Stomach (tissue), 9 donors: ENCODE measurements around the gene PCSK4. TPM values are rescaled to one million over a fixed set of nuclear protein-coding genes. Genes with fewer than 3 reads are reported as not detected.

Experiments used
- DNase-seq, 2 donors: peaks; one replicate each; pipeline versions ENCODE4 v3.0.0 to v3.0.0-alpha.2; 2013 to 2019
- H3K27ac ChIP-seq, 5 donors: fragments of 200-600 bp in 4 of 5; sonication (generic) in 4 of 5; one replicate each; pipeline ENCODE4 v1.5.1; 2013 to 2019; ENCODE audit warnings: mild to moderate bottlenecking in 1 of 5, moderate library complexity in 1 of 5
- H3K27me3 ChIP-seq, 3 donors: fragments of 200-600 bp; sonication (generic); one replicate each; pipeline ENCODE4 v1.5.1; 2017 to 2019; ENCODE audit warnings: mixed run types in 1 of 3
- H3K36me3 ChIP-seq, 4 donors: fragments of 200-600 bp; sonication (generic); 1 replicate in 3 of 4; 2 replicates in 1 of 4; pipeline ENCODE4 v1.5.1; 2016 to 2019
- H3K4me1 ChIP-seq, 4 donors: fragments of 200-600 bp; sonication (generic); one replicate each; pipeline ENCODE4 v1.5.1; 2016 to 2019
- H3K4me3 ChIP-seq, 4 donors: fragments of 200-600 bp; sonication (generic) in 3 of 4; one replicate each; pipeline ENCODE4 v1.5.1; 2016 to 2019; ENCODE audit warnings: mild to moderate bottlenecking in 1 of 4
- H3K9me3 ChIP-seq, 4 donors: fragments of 200-600 bp; sonication (generic); one replicate each; pipeline ENCODE4 v1.5.1; 2016 to 2019
- CTCF ChIP-seq, 7 experiments: fragments of 450-650 bp in 4 of 7; fragments of 200-600 bp in 3 of 7; sonication (generic) in 3 of 7; IDR thresholded peaks; one replicate each; pipeline ENCODE4 v1.5.1; 2016 to 2019; ENCODE audit warnings: antibody characterized with exemption in 7 of 7, control low read depth in 2 of 7, mild to moderate bottlenecking in 1 of 7
- EP300 ChIP-seq: sonication (generic); formaldehyde crosslinking; IDR thresholded peaks from one replicate; pipeline ENCODE4 v1.6.1; 2017; ENCODE audit warnings: antibody characterized with exemption
- POLR2A ChIP-seq, 4 donors: fragments of 450-650 bp; IDR thresholded peaks; one replicate each; pipeline ENCODE4 v1.6.1; 2016; ENCODE audit warnings: antibody characterized with exemption in 4 of 4, control low read depth in 2 of 4, mild to moderate bottlenecking in 1 of 4, moderate library complexity in 1 of 4
- POLR2AphosphoS5 ChIP-seq, 3 donors: sonication (generic); formaldehyde crosslinking; IDR thresholded peaks; one replicate each; pipeline ENCODE4 v1.6.1; 2016; ENCODE audit warnings: antibody characterized with exemption in 3 of 3
- WGBS, 5 donors: extraction: QIAGEN DNeasy Blood & Tissue Kit in 3 of 5; methylation state at CpG; one replicate each; pipeline versions ENCODE4 v1.1.5 to v1.1.7; 2013 to 2018; 5-methylcytosine and 5-hydroxymethylcytosine counted together
- intact Hi-C: fragments of 100-400 bp; cut with DNase I; formaldehyde crosslinking; loops from one replicate; pipeline ENCODE4 v1.15.1; 2023; ENCODE audit warnings: low total_unique reads
- polyA plus RNA-seq, 3 donors: library from polyadenylated mRNA; stranded (reverse); fragments of 200-250 nt; gene quantifications; one replicate each; pipeline ENCODE4 v1.2.3, GENCODE V29; 2013
- total RNA-seq, 5 donors: library from RNA; depleted of rRNA; stranded (reverse); fragments of >200 nt; gene quantifications; one replicate each; pipeline versions ENCODE4 v1.1.0 to v1.2.3, GENCODE V29; 2014 to 2016
- donor health status: healthy with polysubstance abuse.
- donor health status: Bipolar disorder and iron deficiency.
- donor health status: healthy.

Gene PCSK4
- total and polyA plus RNA-seq, 8 donors, result 1.7 to 26.8 (median 4.1) TPM; not detected in 2

- TF ChIP-seq CTCF (IDR thresholded peaks at IDR 0.05), result no peak
- TF ChIP-seq POLR2AphosphoS5 (IDR thresholded peaks at IDR 0.05), result no peak
- TF ChIP-seq POLR2A (IDR thresholded peaks at IDR 0.05), result no peak
- no peak for TF ChIP-seq EP300
- H3K4me1 ChIP-seq, result peaks cover 18 to 61% (median 45%) of the 10 kb centered on the region in 4 donors
- no peaks in the 10 kb centered on the region for H3K36me3 ChIP-seq
- 18 to 29% (median 20%) methylated on average over 25 to 39 of the region's 39 CpGs for WGBS, 5 donors
- H3K27me3 ChIP-seq, result peaks cover 54 to 100% (median 94%) of the 10 kb centered on the region in 3 donors
- no peaks in the 10 kb centered on the region for H3K9me3 ChIP-seq
- intact Hi-C loops, result no loop called here
- peak in 1 of 2 donors; percentile 62 for DNase-seq
- no peak overlapping the region for H3K27ac ChIP-seq
- H3K4me3 ChIP-seq, result no peak overlapping the region
Observed at GRCh38 chr19:1451916-1452801, 38.0 kb downstream of the PCSK4 start.

DNA sequence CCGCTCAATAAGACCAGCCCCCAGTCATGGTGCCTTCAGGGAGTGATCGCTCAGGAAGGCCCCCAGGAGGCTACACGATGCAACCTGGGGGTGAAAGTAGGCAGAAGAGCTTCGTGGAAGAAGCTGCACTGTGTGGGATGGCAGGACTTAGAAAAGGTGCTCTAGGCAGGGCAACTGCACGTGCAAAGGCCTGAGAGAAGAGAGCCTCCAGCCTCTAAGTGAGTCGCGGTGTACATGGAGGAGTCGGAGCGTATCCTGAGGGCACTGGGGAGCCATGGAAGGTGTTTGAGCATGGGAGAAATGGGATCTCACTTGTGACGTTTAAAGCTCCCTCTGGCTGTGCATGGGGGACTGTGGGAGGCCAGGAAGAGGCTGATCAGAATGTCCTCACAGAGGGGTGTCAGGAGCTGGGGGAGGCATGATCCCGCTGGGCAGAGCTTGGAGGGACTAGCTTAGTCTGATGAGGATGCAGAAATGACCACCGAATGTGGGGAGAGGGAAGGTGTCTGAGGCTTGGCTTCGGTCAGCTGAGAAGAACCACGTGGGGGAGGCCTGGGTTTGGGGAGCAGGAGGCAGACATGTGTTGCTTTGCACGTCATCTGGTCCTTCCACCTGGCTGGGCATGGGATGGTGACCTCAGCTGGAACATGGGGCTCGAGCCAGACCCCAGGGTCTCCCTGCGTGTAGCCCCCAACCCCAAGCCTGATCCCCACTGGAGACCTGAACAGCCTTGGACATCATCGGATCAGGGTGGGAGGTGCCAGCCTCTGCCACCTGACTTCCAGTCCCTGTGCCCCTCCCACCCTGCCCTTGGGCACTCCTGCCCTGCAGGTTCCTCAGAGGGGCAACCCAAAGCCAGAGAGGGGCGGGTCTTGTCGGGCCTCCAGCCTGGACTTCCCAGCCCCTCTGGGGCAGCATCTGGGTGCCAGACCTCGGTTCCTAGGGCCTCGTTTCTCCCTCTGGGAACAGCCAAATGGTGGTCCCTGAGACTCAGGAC, 39.1 kb downstream of the PCSK4 start:
- no peaks in the 10 kb centered on the region for H3K9me3 ChIP-seq
- intact Hi-C loops, result no loop called here
- no peak for TF ChIP-seq EP300
- no peak for TF ChIP-seq CTCF (IDR thresholded peaks at IDR 0.05)
- TF ChIP-seq POLR2A (IDR thresholded peaks at IDR 0.05), result no peak
- TF ChIP-seq POLR2AphosphoS5 (IDR thresholded peaks at IDR 0.05), result no peak
- H3K36me3 ChIP-seq, result no peaks in the 10 kb centered on the region
- no peak overlapping the region for H3K4me3 ChIP-seq
- no peak for DNase-seq
- 49 to 56% (median 54%) methylated on average over 20 to 22 of the region's 22 CpGs for WGBS, 5 donors
- no peak overlapping the region for H3K27ac ChIP-seq
- peaks cover 26 to 61% (median 45%) of the 10 kb centered on the region in 4 donors for H3K4me1 ChIP-seq
- H3K27me3 ChIP-seq, result peaks cover 56 to 100% (median 94%) of the 10 kb centered on the region in 3 donors

DNA sequence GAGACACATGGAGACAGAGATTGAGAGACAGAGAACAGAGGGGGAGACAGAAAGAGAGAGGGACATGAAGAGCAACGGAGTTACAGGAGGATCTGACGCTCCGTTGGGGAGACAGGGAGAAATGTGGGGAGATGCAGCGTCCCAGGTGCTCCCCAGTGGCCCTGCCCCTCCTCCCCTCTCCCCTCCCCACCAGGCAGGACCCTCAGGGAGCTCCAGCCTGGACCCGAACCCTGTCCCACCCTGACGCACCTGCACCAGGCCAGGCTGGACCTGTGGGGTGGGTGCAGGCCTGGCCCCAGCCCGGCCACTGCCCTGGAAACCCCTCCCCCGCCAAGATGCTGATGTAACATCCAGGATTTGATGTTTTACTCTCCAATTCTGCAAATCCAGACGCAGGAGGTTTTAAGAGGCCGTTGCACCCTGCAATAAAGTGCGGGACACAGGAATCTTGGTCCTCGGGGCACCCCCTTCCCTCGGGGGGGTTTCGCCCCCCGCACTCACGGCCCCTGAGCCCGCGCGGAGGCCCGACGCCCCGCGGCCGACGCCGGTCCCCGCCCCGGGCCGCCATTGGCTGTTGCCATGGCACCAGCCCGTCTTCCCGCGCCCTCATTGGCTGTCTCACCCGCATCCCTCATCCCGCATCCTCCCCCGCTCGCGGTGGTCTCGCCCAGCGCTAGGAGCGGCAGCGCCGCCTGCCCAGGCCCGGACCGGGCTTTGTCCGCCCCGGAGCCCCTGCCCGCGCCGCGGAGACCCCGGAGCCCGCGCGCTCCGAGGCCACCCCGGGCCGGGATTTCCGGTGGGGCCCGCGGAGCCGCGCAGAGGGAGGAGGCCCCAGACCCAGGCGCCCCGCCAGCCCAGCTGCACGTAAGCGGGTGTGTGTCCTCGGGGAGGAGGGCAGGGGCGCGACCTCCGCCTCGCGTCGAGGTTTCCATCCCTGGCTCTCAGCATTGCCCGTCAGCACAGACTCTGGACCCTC, 40.4 kb downstream of the PCSK4 start, which contains the start of gene APC2:
APC2 (plus strand) TSS at position 655 of the 976 bp plus-strand sequence. CDS start 2,881 bp downstream, outside the sequence.
- peak in 1 of 2 donors; percentile 80 for DNase-seq
- TF ChIP-seq POLR2AphosphoS5 (IDR thresholded peaks at IDR 0.05) (no peak), EP300 (no peak), CTCF (IDR thresholded peaks at IDR 0.05) (no peak)
- H3K27me3 ChIP-seq, result peaks cover 62 to 98% (median 89%) of the 10 kb centered on the region in 3 donors
- H3K36me3 ChIP-seq, result no peaks in the 10 kb centered on the region
- H3K4me1 ChIP-seq, result peaks cover 32 to 61% (median 45%) of the 10 kb centered on the region in 4 donors
- H3K27ac ChIP-seq, result no peak within 1 kb of the TSS
- H3K4me3 ChIP-seq, result peak within 1 kb of the TSS in 1 of 4 donors; percentile 9
- intact Hi-C loops, result no loop called here
- H3K9me3 ChIP-seq, result no peaks in the 10 kb centered on the region
- WGBS, 5 donors, result 3 to 7% (median 6%) methylated on average over 20 to 74 of the region's 74 CpGs
